SU-DHL-6 (cell line): ENCODE data around the gene UCHL1.

Experiments
- H2AFZ ChIP-seq: fragments of 200-600 bp; sonication (generic); 2 replicates; pipeline ENCODE4 v1.6.1; 2014; ENCODE audit warnings: low read depth, mild to moderate bottlenecking, moderate library complexity, mixed read lengths, antibody characterized with exemption, low read length; ENCODE audit not compliant: severe bottlenecking
- H3F3A ChIP-seq: fragments of 200-600 bp; shearing (Covaris generic); 2 replicates; pipeline ENCODE4 v1.6.0; 2016; ENCODE audit warnings: antibody characterized with exemption, mild to moderate bottlenecking; ENCODE audit not compliant: insufficient read depth
- H3K27ac ChIP-seq: fragments of 200-600 bp; sonication (generic); 2 replicates; pipeline ENCODE4 v1.5.1; 2016; ENCODE audit warnings: low read depth, mild to moderate bottlenecking, low read length, moderate library complexity, mixed read lengths
- H3K27me3 ChIP-seq: fragments of 200-600 bp; sonication (generic), shearing (Covaris generic); 2 replicates; pipeline ENCODE4 v1.6.0; 2014; ENCODE audit warnings: mild to moderate bottlenecking, low read length
- H3K36me3 ChIP-seq: fragments of 200-600 bp; sonication (generic); 2 replicates; pipeline ENCODE4 v1.6.1; 2014; ENCODE audit warnings: mild to moderate bottlenecking, low read length, mixed read lengths
- H3K4me2 ChIP-seq: fragments of 300-600, 200-600 bp; shearing (Covaris generic), sonication (generic); 2 replicates; pipeline ENCODE4 v1.6.0; 2014; ENCODE audit warnings: low read length, low read depth, mild to moderate bottlenecking; ENCODE audit not compliant: poor library complexity, severe bottlenecking
- H3K4me3 ChIP-seq: fragments of 200-600 bp; sonication (generic); 2 replicates; pipeline ENCODE4 v1.5.1; 2014; ENCODE audit warnings: antibody characterized with exemption, low read length, mild to moderate bottlenecking, mixed read lengths; ENCODE audit not compliant: insufficient read depth, poor library complexity, severe bottlenecking
- H3K79me2 ChIP-seq: fragments of 200-600 bp; sonication (generic); 2 replicates; pipeline ENCODE4 v1.6.1; 2014; ENCODE audit warnings: mild to moderate bottlenecking, low read length, moderate library complexity; ENCODE audit not compliant: insufficient read depth
- H3K9ac ChIP-seq: fragments of 200-600 bp; sonication (generic); 2 replicates; pipeline ENCODE4 v1.7.0; 2014; ENCODE audit warnings: mild to moderate bottlenecking, low read length
- H3K9me2 ChIP-seq: fragments of 200-600 bp; sonication (generic); replicated peaks from 2 replicates; pipeline ENCODE4 v1.6.1; 2014; ENCODE audit warnings: low read length; ENCODE audit not compliant: insufficient read depth
- H3K9me3 ChIP-seq: fragments of 200-600 bp; sonication (generic); 2 replicates; pipeline ENCODE4 v1.6.1; 2014; ENCODE audit warnings: low read length, mixed read lengths; ENCODE audit not compliant: insufficient read depth
- H4K20me1 ChIP-seq: fragments of 200-600 bp; sonication (generic); 2 replicates; pipeline ENCODE4 v1.6.1; 2014; ENCODE audit warnings: low read depth, mild to moderate bottlenecking, antibody characterized with exemption, low read length, moderate library complexity, mixed read lengths
- CTCF ChIP-seq: fragments of 200-600 bp; sonication (generic); IDR thresholded peaks from one replicate; pipeline ENCODE4 v1.5.1; 2017; ENCODE audit warnings: antibody characterized with exemption, mild to moderate bottlenecking, low read length, moderate library complexity; ENCODE audit not compliant: insufficient read depth, poor library complexity, severe bottlenecking
- EZH2phosphoT487 ChIP-seq: fragments of 200-600 bp; sonication (generic), shearing (Covaris generic); conservative IDR thresholded peaks from 2 replicates; pipeline ENCODE4 v1.6.1; 2018; ENCODE audit warnings: mild to moderate bottlenecking, antibody characterized with exemption, low read length, moderate library complexity, mixed read lengths

Gene UCHL1

GRCh38 chr4:41213625-41214135 is 43.0 kb upstream of the UCHL1 start:
- peak overlapping the region; percentile 79 for H3K9ac ChIP-seq
- no peak for TF ChIP-seq EZH2phosphoT487
- no peak for TF ChIP-seq CTCF
- peaks cover 49% of the 10 kb centered on the region for H3K79me2 ChIP-seq
- H3F3A ChIP-seq: peaks cover 8% of the 10 kb centered on the region; the same call in 1 of the 2 replicates
- no peaks in the 10 kb centered on the region for H3K36me3 ChIP-seq
- H3K27ac ChIP-seq: peak overlapping the region; percentile 79
- H3K4me3 ChIP-seq: peak overlapping the region; percentile 91
- no peaks in the 10 kb centered on the region for H3K27me3 ChIP-seq
- peaks cover 3% of the 10 kb centered on the region; the same call in 1 of the 2 replicates for H4K20me1 ChIP-seq
- H2AFZ ChIP-seq: peak overlapping the region; percentile 33
- H3K9me3 ChIP-seq: no peaks in the 10 kb centered on the region
- peak overlapping the region; percentile 82 for H3K4me2 ChIP-seq
- H3K9me2 ChIP-seq: no peaks in the 10 kb centered on the region

DNA sequence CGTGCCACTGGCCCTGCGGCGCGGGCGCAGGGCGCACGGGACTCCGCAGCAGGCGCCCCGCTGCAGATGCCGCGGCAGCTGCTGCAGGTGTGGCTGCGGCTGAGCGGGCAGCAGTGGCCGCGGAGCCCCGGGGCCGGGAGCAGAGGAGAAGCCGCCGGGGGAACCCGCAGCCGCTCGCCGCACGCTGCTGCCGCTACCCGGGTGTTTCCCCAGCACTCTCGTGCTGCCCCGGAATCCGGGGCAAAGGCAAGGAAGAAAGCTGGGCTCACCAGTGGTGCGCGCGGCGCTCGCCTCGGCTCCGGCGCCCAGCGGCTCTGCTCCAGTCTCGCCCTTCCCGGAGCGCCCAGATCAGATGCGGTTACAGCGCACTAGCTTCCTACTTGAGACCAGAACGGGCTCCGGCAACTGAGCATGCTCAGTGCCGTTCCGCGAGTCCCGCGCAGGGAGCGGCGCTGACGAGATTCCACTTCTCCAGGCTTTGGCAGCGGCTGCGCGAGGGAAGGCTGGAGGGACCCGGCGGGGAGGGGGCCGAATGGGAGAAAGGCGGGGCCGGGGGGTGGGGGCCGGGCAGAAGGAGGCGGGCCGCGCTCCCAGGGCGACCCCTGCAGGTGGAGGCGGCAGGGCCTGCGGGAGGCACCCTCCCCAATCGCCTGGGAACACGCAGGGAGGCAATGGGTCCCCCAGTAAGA is 42.4 kb upstream of the UCHL1 start, which contains the start of gene APBB2:
Gene APBB2, minus strand, starts transcription at position 407 of the 689 bp plus-strand sequence. CDS start 181,288 bp downstream, outside the sequence.
- TF ChIP-seq EZH2phosphoT487 (no peak), CTCF (peak; percentile 65)
- Histone ChIP-seq H3K9ac (peak within 1 kb of the TSS; percentile 79), H3K27me3 (no peaks in the 10 kb centered on the region), H3K9me2 (no peaks in the 10 kb centered on the region), H4K20me1 (no peaks in the 10 kb centered on the region), H3K36me3 (no peaks in the 10 kb centered on the region), H3K9me3 (no peaks in the 10 kb centered on the region), H3K79me2 (peaks cover 43% of the 10 kb centered on the region), H2AFZ (peak within 1 kb of the TSS; percentile 75), H3F3A (peaks cover 8% of the 10 kb centered on the region; the same call in 1 of the 2 replicates), H3K27ac (peak within 1 kb of the TSS; percentile 79), H3K4me3 (peak within 1 kb of the TSS; percentile 91), H3K4me2 (peak within 1 kb of the TSS; percentile 82)

DNA sequence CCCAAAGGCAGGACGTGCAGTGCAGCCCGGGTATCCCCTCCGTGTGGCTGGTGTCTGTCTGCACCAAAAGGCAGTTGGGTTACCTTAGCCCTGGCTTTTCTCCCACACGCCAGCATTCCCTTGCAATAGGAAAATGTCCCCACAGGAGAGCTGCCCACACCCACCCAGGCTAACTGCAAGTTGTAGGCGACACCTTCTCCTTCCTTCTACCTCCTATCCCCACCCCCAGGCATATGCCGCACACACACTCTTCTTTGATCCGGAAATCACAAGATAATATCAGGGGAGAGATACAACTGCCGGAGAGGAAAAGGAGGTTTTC is 41.9 kb upstream of the UCHL1 start:
- H3K4me2 ChIP-seq: peak overlapping the region; percentile 82
- H3K36me3 ChIP-seq: no peaks in the 10 kb centered on the region
- H3K79me2 ChIP-seq: peaks cover 38% of the 10 kb centered on the region
- H3K27me3 ChIP-seq: no peaks in the 10 kb centered on the region
- peaks cover 8% of the 10 kb centered on the region; the same call in 1 of the 2 replicates for H3F3A ChIP-seq
- H3K27ac ChIP-seq: peak overlapping the region; percentile 79
- H3K9me3 ChIP-seq: no peaks in the 10 kb centered on the region
- peak overlapping the region; percentile 79 for H3K9ac ChIP-seq
- peak overlapping the region; percentile 91 for H3K4me3 ChIP-seq
- no peaks in the 10 kb centered on the region for H3K9me2 ChIP-seq
- TF ChIP-seq EZH2phosphoT487 (no peak), CTCF (no peak)
- no peaks in the 10 kb centered on the region for H4K20me1 ChIP-seq
- peak overlapping the region; percentile 72 for H2AFZ ChIP-seq
